HL-60 (cell line): ENCODE data around the gene EXOC6B.

Experiments used
- CTCF ChIP-seq: IDR thresholded peaks from one replicate; pipeline ENCODE4 v1.5.1; 2011; ENCODE audit warnings: low read length, control low read depth, inconsistent platforms; ENCODE audit not compliant: insufficient read depth
- GABPA ChIP-seq: IDR thresholded peaks from 2 replicates; pipeline ENCODE4 v1.6.1; 2012; ENCODE audit warnings: low read depth
- POLR2AphosphoS5 ChIP-seq: IDR thresholded peaks from 2 replicates; pipeline ENCODE4 v1.6.1; 2012; ENCODE audit warnings: low read depth

GRCh38 chr2:72341639-72342038 lies 484.2 kb downstream of the EXOC6B start:
- TF ChIP-seq CTCF (no peak), GABPA (no peak), POLR2AphosphoS5 (no peak)
